ENCODE measurements around the gene MEIS1. TPM values are rescaled to one million over a fixed set of nuclear protein-coding genes. Genes with fewer than 3 reads are reported as not detected.

The MEIS1 gene
- total and polyA plus RNA-seq, 12 donors: 24.8 to 63.8 (median 38.6) TPM

DNA sequence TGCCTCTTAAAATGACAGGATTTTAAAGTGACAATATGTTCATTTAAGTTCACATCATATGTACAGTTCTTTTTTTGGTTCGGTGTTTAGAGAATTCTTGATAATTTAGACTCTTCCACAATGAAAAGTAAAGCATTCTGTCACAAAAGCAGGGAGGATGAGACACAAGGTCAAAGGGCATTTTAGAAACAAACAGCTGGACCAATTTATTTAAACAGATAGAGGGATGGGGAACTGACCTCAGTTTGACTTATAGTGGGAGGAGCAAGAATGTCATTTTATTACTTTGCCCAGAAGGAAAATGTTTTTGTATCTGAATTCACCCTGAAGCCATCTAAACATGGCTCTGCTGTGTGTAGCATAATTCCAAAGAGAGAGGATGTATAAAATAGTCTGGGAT lies 128.5 kb downstream of the MEIS1 start:
- WGBS, 2 donors: 84 to 88% methylated on average over 1 of the region's 1 CpG
- no peak for ATAC-seq
- intact Hi-C loops (cut with DNase I): no loop called here
- Histone ChIP-seq H3K9me3 (no peaks in the 10 kb centered on the region), H3K27me3 (no peaks in the 10 kb centered on the region), H3K36me3 (peaks cover 0 to 16% (median 3%) of the 10 kb centered on the region in 9 donors), H3K27ac (no peak overlapping the region), H3K4me1 (peaks cover 0 to 28% (median 8%) of the 10 kb centered on the region in 9 donors), H3K4me3 (no peak overlapping the region)
- TF ChIP-seq, protein P1, sequence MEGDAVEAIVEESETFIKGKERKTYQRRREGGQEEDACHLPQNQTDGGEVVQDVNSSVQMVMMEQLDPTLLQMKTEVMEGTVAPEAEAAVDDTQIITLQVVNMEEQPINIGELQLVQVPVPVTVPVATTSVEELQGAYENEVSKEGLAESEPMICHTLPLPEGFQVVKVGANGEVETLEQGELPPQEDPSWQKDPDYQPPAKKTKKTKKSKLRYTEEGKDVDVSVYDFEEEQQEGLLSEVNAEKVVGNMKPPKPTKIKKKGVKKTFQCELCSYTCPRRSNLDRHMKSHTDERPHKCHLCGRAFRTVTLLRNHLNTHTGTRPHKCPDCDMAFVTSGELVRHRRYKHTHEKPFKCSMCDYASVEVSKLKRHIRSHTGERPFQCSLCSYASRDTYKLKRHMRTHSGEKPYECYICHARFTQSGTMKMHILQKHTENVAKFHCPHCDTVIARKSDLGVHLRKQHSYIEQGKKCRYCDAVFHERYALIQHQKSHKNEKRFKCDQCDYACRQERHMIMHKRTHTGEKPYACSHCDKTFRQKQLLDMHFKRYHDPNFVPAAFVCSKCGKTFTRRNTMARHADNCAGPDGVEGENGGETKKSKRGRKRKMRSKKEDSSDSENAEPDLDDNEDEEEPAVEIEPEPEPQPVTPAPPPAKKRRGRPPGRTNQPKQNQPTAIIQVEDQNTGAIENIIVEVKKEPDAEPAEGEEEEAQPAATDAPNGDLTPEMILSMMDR (IDR thresholded peaks at IDR 0.05): no peak
- DNase-seq: no peak

DNA sequence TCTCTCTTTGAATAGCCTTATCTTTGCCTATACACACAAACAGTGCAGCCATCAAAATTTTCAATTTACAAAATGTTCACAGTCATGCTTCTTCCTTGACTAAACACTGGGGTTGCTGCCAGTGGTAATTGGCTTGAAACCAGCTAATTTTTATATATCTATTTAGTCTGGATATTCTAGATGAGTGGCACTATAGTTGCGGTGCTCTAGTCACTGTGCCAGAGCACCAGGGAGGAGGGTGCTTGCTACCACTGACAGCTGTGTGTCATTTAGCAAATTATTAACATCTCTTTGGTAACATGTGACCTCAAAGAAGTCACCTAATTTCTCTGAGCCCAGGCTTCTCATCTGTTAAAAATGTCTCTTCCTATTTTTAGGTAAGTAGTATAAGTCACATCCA lies 130.4 kb downstream of the MEIS1 start:
- Histone ChIP-seq H3K4me1 (peaks cover 0 to 28% (median 8%) of the 10 kb centered on the region in 9 donors), H3K4me3 (no peak overlapping the region), H3K36me3 (peaks cover 0 to 34% (median 4%) of the 10 kb centered on the region in 9 donors), H3K9me3 (no peaks in the 10 kb centered on the region), H3K27me3 (no peaks in the 10 kb centered on the region), H3K27ac (no peak overlapping the region)
- ATAC-seq: peak in 1 of 8 donors; percentile 43
- 27 to 59% methylated on average over 1 of the region's 1 CpG for WGBS, 2 donors
- no peak for DNase-seq
- intact Hi-C loops (cut with DNase I): loop anchor here in 1 of 10 donors (5.0 kb wide), 1 partner anchor 123 kb away; no protein-coding TSS in a partner anchor
- TF ChIP-seq, protein P1 (IDR thresholded peaks at IDR 0.05): no peak

DNA sequence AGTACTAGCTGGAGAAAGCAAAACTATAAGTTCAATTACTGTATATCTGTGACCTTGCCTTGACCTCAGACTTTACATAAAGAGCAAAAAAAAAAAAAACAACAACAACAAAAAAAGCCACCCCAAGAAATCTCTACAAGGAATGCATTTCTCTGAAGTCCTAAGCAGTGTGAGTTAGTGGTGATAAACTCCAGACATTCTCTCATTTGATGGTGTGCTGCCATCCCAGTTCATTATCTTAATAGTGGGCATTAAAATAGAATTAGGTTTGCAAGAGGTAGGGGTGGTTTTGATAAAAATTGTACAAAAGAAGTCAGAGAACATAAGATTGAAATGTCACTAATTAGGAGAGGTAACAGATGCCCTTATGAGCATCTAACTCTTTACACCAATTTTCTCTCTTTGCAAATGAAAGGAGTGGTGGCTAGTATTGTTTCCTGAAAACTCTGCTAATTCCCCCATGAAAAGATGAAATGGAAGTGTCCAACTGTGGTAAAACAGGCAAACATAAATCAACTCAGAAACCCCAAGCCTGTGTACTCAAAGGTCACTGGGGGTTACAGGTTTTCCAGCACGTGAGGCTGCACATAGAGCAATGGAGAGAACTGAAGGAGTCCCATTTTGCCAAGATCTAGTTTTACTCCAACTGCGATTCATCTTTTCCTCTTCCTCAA lies 131.9 kb downstream of the MEIS1 start:
- Histone ChIP-seq H3K36me3 (peaks cover 0 to 48% (median 4%) of the 10 kb centered on the region in 9 donors), H3K9me3 (no peaks in the 10 kb centered on the region), H3K27ac (no peak overlapping the region), H3K4me3 (no peak overlapping the region), H3K4me1 (peaks cover 0 to 21% (median 7%) of the 10 kb centered on the region in 9 donors), H3K27me3 (no peaks in the 10 kb centered on the region)
- intact Hi-C loops (cut with DNase I): loop anchor here in 1 of 10 donors (5.0 kb wide), 1 partner anchor 125 kb away; no protein-coding TSS in a partner anchor
- ATAC-seq (no peak), DNase-seq (no peak)
- 69 to 70% methylated on average over 2 of the region's 2 CpGs for WGBS, 2 donors
- TF ChIP-seq, protein P1 (IDR thresholded peaks at IDR 0.05): no peak

DNA sequence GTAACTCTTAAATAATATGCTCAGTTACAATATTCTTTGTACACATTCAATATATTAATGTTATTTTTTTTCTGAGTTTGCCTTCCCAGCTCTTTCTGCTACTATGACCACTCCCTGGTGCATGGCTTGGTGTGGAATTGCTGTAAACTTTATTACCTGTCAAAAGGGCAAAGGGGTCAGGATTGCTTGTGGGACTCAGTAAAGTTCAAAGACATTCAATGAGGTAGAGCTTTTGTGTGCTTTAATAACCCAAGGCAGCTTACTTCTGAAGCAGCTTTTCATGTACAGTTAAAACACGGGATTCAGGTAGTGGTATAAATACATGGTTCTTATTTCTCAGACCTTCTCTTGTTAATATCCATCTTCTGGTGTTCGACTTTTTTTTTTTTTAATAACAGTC lies 132.8 kb downstream of the MEIS1 start:
- H3K36me3 ChIP-seq: peaks cover 0 to 53% (median 4%) of the 10 kb centered on the region in 9 donors

More for the DNA sequence above, 132.8 kb downstream of the MEIS1 start:
- no peak for ATAC-seq
- WGBS, 2 donors: 82 to 93% methylated on average over 2 of the region's 2 CpGs
- H3K27ac ChIP-seq: no peak overlapping the region
- peaks cover 0 to 20% (median 0%) of the 10 kb centered on the region in 9 donors for H3K4me1 ChIP-seq
- H3K9me3 ChIP-seq: no peaks in the 10 kb centered on the region
- peaks cover 0 to 4% (median 0%) of the 10 kb centered on the region in 7 donors for H3K27me3 ChIP-seq
- intact Hi-C loops (cut with DNase I): loop anchor here in 1 of 10 donors (5.0 kb wide), 1 partner anchor 125 kb away; no protein-coding TSS in a partner anchor
- no peak for DNase-seq
- TF ChIP-seq, protein P1 (IDR thresholded peaks at IDR 0.05): no peak
- no peak overlapping the region for H3K4me3 ChIP-seq
